HepG2 (cell line): ENCODE data around the gene TNNT1. TPM values are rescaled to one million over a fixed set of nuclear protein-coding genes. Genes with fewer than 3 reads are reported as not detected.

Experiments used
- ARNT2 ChIP-seq: sonication (generic); formaldehyde crosslinking; IDR thresholded peaks from 2 replicates; pipeline ENCODE4 v1.8.0; 2022; ENCODE audit warnings: mild to moderate bottlenecking, low read depth, missing genetic modification reagents, moderate library complexity
- ELF1 ChIP-seq: sonication (generic); formaldehyde crosslinking; IDR thresholded peaks from 2 replicates; pipeline ENCODE4 v1.4.0; 2020; ENCODE audit warnings: missing genetic modification reagents
- GZF1 ChIP-seq: sonication (generic); formaldehyde crosslinking; IDR thresholded peaks from 2 replicates; pipeline ENCODE4 v1.5.1; 2020; ENCODE audit warnings: mild to moderate bottlenecking, missing genetic modification reagents
- HNRNPH1 ChIP-seq: fragments of 200-400 bp; formaldehyde crosslinking; optimal IDR thresholded peaks from 2 replicates; pipeline ENCODE3; 2017; ENCODE audit warnings: mild to moderate bottlenecking, low read depth, low read length
- IKZF4 ChIP-seq: sonication (generic); formaldehyde crosslinking; IDR thresholded peaks from 2 replicates; pipeline ENCODE4 v1.5.1; 2020; ENCODE audit warnings: borderline replicate concordance, mild to moderate bottlenecking, low read depth, missing genetic modification reagents; ENCODE audit errors: not compliant biosample characterization
- JUNB ChIP-seq: sonication (generic); formaldehyde crosslinking; IDR thresholded peaks from 2 replicates; pipeline ENCODE4 v1.8.0; 2022; ENCODE audit warnings: missing genetic modification reagents, mild to moderate bottlenecking, borderline replicate concordance
- KMT2B ChIP-seq: IDR thresholded peaks from 2 replicates; pipeline ENCODE4 v1.6.1; 2016; ENCODE audit warnings: missing genetic modification reagents, missing compliant biosample characterization
- LRRFIP1 ChIP-seq: sonication (generic); formaldehyde crosslinking; conservative IDR thresholded peaks from 2 replicates; pipeline ENCODE4 v1.4.0; 2020; ENCODE audit warnings: missing genetic modification reagents
- MBNL3 ChIP-seq: fragments of 250-450 bp; sonication (Bioruptor Pico); conservative IDR thresholded peaks from 2 replicates; pipeline ENCODE4 v1.8.0; 2022; ENCODE audit warnings: mild to moderate bottlenecking, inconsistent platforms
- NR3C1 ChIP-seq: sonication (generic); formaldehyde crosslinking; IDR thresholded peaks from 2 replicates; pipeline ENCODE4 v1.4.0; 2020; ENCODE audit warnings: missing genetic modification reagents
- PCBP1 ChIP-seq: fragments of 200-400 bp; formaldehyde crosslinking; IDR thresholded peaks from 2 replicates; pipeline ENCODE4 v1.6.1; 2017; ENCODE audit warnings: mild to moderate bottlenecking, low read depth, low read length, borderline replicate concordance
- PHF20 ChIP-seq: sonication (generic); formaldehyde crosslinking; IDR thresholded peaks from 2 replicates; pipeline ENCODE4 v1.5.0; 2020; ENCODE audit warnings: mild to moderate bottlenecking, missing genetic modification reagents
- POLR2A ChIP-seq, 2 experiments: IDR thresholded peaks; 2 replicates each; pipeline ENCODE4 v1.6.1; 2011; ENCODE audit warnings: low read depth in 2 of 2, low read length in 2 of 2, mild to moderate bottlenecking in 1 of 2, moderate library complexity in 1 of 2; ENCODE audit not compliant: insufficient read depth in 1 of 2
- RNF2 ChIP-seq: fragments of 450-650 bp; conservative IDR thresholded peaks from 2 replicates; pipeline ENCODE4 v1.6.1; 2016; ENCODE audit warnings: low read depth
- SMARCE1 ChIP-seq: fragments of 450-650 bp; IDR thresholded peaks from 2 replicates; pipeline ENCODE4 v1.6.1; 2017; ENCODE audit warnings: borderline replicate concordance
- SRSF9 ChIP-seq: fragments of 200-400 bp; formaldehyde crosslinking; IDR thresholded peaks from 2 replicates; pipeline ENCODE4 v1.6.1; 2018; ENCODE audit warnings: borderline replicate concordance, mild to moderate bottlenecking, low read depth, low read length; ENCODE audit not compliant: insufficient read depth, poor library complexity, severe bottlenecking
- THAP9 ChIP-seq: sonication (generic); formaldehyde crosslinking; IDR thresholded peaks from 2 replicates; pipeline ENCODE4; 2020; ENCODE audit warnings: missing genetic modification reagents, mild to moderate bottlenecking, borderline replicate concordance
- ZNF230 ChIP-seq: sonication (generic); formaldehyde crosslinking; IDR thresholded peaks from 2 replicates; pipeline ENCODE4 v1.4.0; 2020; ENCODE audit warnings: mild to moderate bottlenecking, missing genetic modification reagents
- ZNF510 ChIP-seq: sonication (generic); formaldehyde crosslinking; IDR thresholded peaks from 2 replicates; pipeline ENCODE4 v1.4.0; 2020; ENCODE audit warnings: low read depth, mild to moderate bottlenecking, missing genetic modification reagents
- ZNF546 ChIP-seq: sonication (generic); formaldehyde crosslinking; conservative IDR thresholded peaks from 2 replicates; pipeline ENCODE4 v1.8.1; 2023; ENCODE audit warnings: mild to moderate bottlenecking, missing genetic modification reagents
- ZNF660 ChIP-seq: sonication (generic); formaldehyde crosslinking; IDR thresholded peaks from 2 replicates; pipeline ENCODE4 v1.5.1; 2020; ENCODE audit warnings: mild to moderate bottlenecking, low read depth, missing genetic modification reagents, borderline replicate concordance
- ZNF709 ChIP-seq: sonication (generic); formaldehyde crosslinking; IDR thresholded peaks from 2 replicates; pipeline ENCODE4 v1.5.0; 2020; ENCODE audit warnings: mild to moderate bottlenecking, missing genetic modification reagents
- ZNF737 ChIP-seq: sonication (generic); formaldehyde crosslinking; IDR thresholded peaks from 2 replicates; pipeline ENCODE4 v1.5.0; 2020; ENCODE audit warnings: missing genetic modification reagents, mild to moderate bottlenecking, borderline replicate concordance
- polyA plus RNA-seq, 8 experiments: library from polyadenylated mRNA; depleted of rRNA in 3 of 8; stranded (reverse) in 7 of 8; unstranded in 1 of 8; fragments of >200 nt; fragmentation: Illumina TruSeq in 4 of 8; extraction: Trizol in 4 of 8; gene quantifications; 2 replicates each; pipeline versions ENCODE4 v1.2.1 to v1.2.3, GENCODE V29; 2011 to 2016; ENCODE audit warnings: low read depth in 4 of 8, missing spikeins in 1 of 8, mixed read lengths in 1 of 8; ENCODE audit not compliant: insufficient read depth in 1 of 8
- total RNA-seq, 5 experiments: library from RNA; depleted of rRNA; stranded (reverse); fragments of >200 nt; fragmentation: Illumina TruSeq; extraction: Trizol; gene quantifications; 2 replicates each; pipeline ENCODE4 v1.2.3, GENCODE V29; 2016; ENCODE audit warnings: low read depth in 1 of 5

The TNNT1 gene
- total and polyA plus RNA-seq, 2 of the 13 experiments (the other 11 are each of a cell fraction or from before 2014, with no cell fraction given): 1.3 to 2.4 TPM

GRCh38 chr19:55160128-55160985 lies 11.4 kb upstream of the TNNT1 start (continued):
- TF ChIP-seq ELF1 (no peak), ZNF510 (CRISPR knock-in tag) (no peak), ARNT2 (no peak), ZNF230 (CRISPR knock-in tag) (no peak), ZNF709 (CRISPR knock-in tag) (no peak), ZNF660 (CRISPR knock-in tag) (no peak), ZNF546 (CRISPR knock-in tag) (no peak), LRRFIP1 (CRISPR knock-in tag) (no peak), PHF20 (CRISPR knock-in tag) (no peak), THAP9 (CRISPR knock-in tag) (no peak), NR3C1 (no peak), RNF2 (no peak), SRSF9 (no peak), MBNL3 (CRISPR knock-in tag) (no peak), POLR2A (IDR thresholded peaks at IDR 0.05; ENCODE audit: insufficient read depth in 1 of 2, low read depth in 2 of 2, low read length in 2 of 2) (no peak), HNRNPH1 (no peak), ZNF737 (CRISPR knock-in tag) (no peak), PCBP1 (no peak), IKZF4 (no peak), KMT2B (no peak), SMARCE1 (no peak), JUNB (no peak), GZF1 (CRISPR knock-in tag) (no peak)
